ENCODE data around the gene CTDP1.

GRCh38 chr18:79678665-79679551 lies 695 bp upstream of the CTDP1 start:
- TF ChIP-seq CTCF (conservative IDR thresholded peaks at IDR 0.05; ENCODE audit: low read depth, low read length): no peak
- TF ChIP-seq EZH2 (IDR thresholded peaks at IDR 0.05; ENCODE audit: low read length, unreplicated experiment): no peak
- TF ChIP-seq EZH2phosphoT487 (IDR thresholded peaks at IDR 0.05; ENCODE audit: borderline replicate concordance, low read length): no peak
